Measurements from ENCODE around the gene NRP1.

Gene NRP1

GRCh38 chr10:33193057-33193700 is 141.3 kb downstream of the NRP1 start:
- no peak overlapping the region for H3K4me3 ChIP-seq (ENCODE audit: low read length)
- no peak for TF ChIP-seq ZNF274 (IDR thresholded peaks at IDR 0.05; ENCODE audit: low read depth, low read length)

- H3K4me3 ChIP-seq (ENCODE audit: low read length) = no peak overlapping the region
- no peak for TF ChIP-seq ZNF274 (IDR thresholded peaks at IDR 0.05; ENCODE audit: low read depth, low read length)
Measured at GRCh38 chr10:33192190-33192589, 142.3 kb downstream of the NRP1 start.

GRCh38 chr10:33190406-33190805 is 144.1 kb downstream of the NRP1 start:
- no peak overlapping the region for H3K4me3 ChIP-seq (ENCODE audit: low read length)
- TF ChIP-seq ZNF274 (IDR thresholded peaks at IDR 0.05; ENCODE audit: low read depth, low read length) = no peak

DNA sequence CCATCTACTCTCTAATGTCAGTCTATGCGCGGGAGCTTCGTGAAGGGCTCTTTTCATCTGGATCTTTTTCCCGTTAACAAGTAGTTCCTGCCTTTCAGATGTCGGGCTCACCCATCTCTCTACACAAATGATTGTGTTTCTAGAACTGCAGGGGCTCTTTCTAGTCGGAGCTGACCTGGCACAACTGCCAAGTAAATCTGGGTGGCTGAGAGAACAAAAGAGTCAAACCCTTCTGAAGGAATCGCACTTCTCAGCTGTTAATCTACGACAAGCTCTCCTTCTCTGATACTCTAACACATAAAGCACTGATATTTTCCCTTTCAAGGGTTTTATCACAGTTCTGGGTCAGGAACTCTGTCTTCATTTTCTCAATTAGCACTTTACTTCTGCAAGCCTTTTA is 144.7 kb downstream of the NRP1 start:
- TF ChIP-seq ZNF274 (IDR thresholded peaks at IDR 0.05; ENCODE audit: low read depth, low read length) = no peak
- no peak overlapping the region for H3K4me3 ChIP-seq (ENCODE audit: low read length)

- TF ChIP-seq ZNF274 (IDR thresholded peaks at IDR 0.05; ENCODE audit: low read depth, low read length) = no peak
- no peak overlapping the region for H3K4me3 ChIP-seq (ENCODE audit: low read length)
Measured at GRCh38 chr10:33189363-33189762, 145.1 kb downstream of the NRP1 start.

DNA sequence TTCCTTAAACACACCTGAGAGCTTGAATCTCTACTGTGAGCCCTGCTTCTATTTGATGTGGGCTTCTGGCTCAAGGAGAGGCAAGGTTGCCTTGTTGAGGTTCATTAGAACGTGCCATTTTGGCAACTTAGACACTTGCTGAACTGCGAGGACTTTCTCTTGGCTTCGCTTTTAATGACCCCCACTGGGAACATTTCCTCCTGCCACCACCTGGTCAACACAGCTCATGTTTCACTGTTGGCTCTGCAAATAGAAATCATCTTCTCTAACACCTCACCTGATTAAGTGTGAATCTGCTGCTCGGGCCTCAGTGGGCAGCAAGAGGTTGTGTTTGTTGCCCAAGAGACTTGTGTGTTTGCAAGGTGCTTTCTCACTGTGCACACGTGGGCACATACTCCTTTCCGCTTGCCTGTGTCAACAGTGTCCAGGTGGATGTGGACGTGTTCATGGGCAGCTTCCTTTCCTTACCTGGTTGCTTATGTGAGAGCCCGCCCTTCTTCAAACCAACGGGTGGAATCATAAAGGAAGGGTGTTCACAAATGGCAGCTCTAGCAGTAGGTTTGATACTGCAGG is 147.0 kb downstream of the NRP1 start:
- H3K4me3 ChIP-seq (ENCODE audit: low read length) = no peak overlapping the region
- no peak for TF ChIP-seq ZNF274 (IDR thresholded peaks at IDR 0.05; ENCODE audit: low read depth, low read length)

DNA sequence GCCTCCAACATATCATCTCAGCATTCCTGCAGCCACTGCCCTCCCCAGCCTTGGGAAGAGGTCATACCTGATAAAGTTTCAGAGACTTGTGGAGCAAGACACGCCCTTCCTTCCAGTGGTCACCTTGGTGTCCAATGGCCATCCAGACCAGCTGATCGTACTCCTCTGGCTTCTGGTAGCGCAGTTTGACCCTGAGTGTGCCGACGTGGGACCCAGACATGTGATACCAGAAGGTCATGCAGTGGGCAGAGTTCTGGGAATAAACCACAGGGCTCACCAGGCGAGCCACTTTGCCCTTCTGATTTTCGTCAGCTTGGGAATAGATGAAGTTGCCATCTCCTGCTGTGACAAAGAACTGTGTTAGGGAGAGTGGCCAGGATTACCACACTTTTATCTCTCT is 148.3 kb downstream of the NRP1 start:
- H3K4me3 ChIP-seq (ENCODE audit: low read length) = no peak overlapping the region
- TF ChIP-seq ZNF274 (IDR thresholded peaks at IDR 0.05; ENCODE audit: low read depth, low read length) = no peak

DNA sequence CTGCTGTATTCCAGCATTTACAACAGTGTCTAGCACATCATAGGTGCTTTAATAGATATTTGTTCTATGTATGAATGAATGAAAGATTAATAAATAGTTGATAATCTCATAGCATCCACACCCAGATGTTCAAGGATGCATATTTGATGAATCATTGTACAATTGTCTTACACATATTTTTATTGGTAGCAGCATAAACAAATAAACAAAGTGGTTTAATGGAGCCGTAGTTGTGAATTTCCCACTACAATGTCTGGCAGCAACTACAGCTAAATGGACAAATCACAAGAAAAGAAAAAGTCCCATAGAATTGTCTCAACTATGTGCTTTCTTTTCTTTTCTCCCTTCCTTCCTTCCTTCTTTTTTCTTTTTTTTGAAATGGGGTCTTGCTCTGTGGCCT is 150.8 kb downstream of the NRP1 start:
- no peak for TF ChIP-seq ZNF274 (IDR thresholded peaks at IDR 0.05; ENCODE audit: low read depth, low read length)
- H3K4me3 ChIP-seq (ENCODE audit: low read length) = no peak overlapping the region

- no peak for TF ChIP-seq ZNF274 (IDR thresholded peaks at IDR 0.05; ENCODE audit: low read depth, low read length)
- H3K4me3 ChIP-seq (ENCODE audit: low read length) = no peak overlapping the region
Measured at GRCh38 chr10:33180921-33181320, 153.5 kb downstream of the NRP1 start.

DNA sequence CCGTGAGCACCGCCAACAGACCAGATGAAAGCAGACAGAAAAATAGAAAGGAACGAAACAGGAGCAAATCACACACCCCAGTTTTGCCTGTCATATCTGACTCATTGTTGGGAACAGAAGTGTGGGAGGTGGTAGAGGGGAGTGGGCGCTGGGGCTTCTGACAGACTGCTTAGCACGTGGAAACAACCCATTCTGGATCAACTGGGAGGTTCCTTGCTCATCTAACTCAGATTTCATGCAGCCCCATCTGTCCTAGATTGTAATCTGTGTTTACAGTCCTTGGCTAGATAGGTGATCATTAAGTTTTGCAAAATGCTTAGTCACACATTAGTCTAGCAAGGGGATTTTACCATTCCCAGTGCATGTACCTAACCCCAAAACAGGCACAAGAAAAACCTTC is 154.1 kb downstream of the NRP1 start:
- no peak for TF ChIP-seq ZNF274 (IDR thresholded peaks at IDR 0.05; ENCODE audit: low read depth, low read length)
- no peak overlapping the region for H3K4me3 ChIP-seq (ENCODE audit: low read length)

GRCh38 chr10:33179067-33179466 is 155.4 kb downstream of the NRP1 start:
- H3K4me3 ChIP-seq (ENCODE audit: low read length) = no peak overlapping the region
- TF ChIP-seq ZNF274 (IDR thresholded peaks at IDR 0.05; ENCODE audit: low read depth, low read length) = no peak

GRCh38 chr10:33178026-33178755 is 156.3 kb downstream of the NRP1 start:
- TF ChIP-seq ZNF274 (IDR thresholded peaks at IDR 0.05; ENCODE audit: low read depth, low read length) = no peak
- H3K4me3 ChIP-seq (ENCODE audit: low read length) = no peak overlapping the region

DNA sequence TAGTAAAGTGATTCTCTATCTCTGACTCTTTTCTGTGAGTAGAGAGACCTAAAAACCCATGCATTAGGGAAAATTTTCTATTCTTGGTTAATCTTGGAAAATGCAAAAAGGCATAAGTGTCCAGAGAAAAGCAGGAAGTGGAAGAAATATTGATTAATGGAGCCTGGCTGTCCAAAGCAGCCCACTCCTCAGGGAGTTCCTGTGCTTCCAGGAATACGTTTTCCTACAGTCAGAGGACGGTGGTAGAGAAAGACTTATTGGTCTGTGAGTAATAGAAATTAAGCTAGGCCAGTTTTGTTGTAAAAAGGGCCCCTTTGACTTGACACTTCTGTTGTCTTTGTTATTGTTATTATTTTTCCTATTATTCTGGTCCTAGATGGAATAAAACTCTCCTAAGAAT is 157.8 kb downstream of the NRP1 start:
- H3K4me3 ChIP-seq (ENCODE audit: low read length) = no peak overlapping the region
- TF ChIP-seq ZNF274 (IDR thresholded peaks at IDR 0.05; ENCODE audit: low read depth, low read length) = no peak

GRCh38 chr10:33174674-33175434 is 159.6 kb downstream of the NRP1 start:
- TF ChIP-seq ZNF274 (IDR thresholded peaks at IDR 0.05; ENCODE audit: low read depth, low read length) = no peak
- no peak overlapping the region for H3K4me3 ChIP-seq (ENCODE audit: low read length)

DNA sequence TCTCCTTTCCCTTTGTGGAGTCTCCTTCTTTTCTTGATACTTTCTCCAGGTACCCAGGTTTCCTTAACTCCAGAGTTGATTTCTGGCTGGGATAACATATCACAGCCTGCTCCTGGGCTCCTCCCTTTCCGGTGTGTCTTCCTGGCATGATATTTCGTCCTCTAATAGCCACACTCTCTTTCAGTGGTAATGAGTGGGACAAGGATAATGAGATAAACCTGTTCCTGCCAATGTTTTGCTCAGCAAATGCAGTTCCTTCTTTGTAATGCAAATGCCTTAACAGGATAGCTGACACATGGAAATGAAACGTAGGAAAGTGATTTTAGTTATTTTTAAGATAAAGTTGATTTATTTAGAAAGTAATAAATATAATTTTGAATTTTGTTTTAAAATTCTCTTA is 168.6 kb downstream of the NRP1 start:
- no peak for TF ChIP-seq ZNF274 (IDR thresholded peaks at IDR 0.05; ENCODE audit: low read depth, low read length)
- no peak overlapping the region for H3K4me3 ChIP-seq (ENCODE audit: low read length)

Data from GM08714 (cell line).